GM19468 (cell line): Measurements from ENCODE around the gene ISCA2.

Experiments used
- ATAC-seq: cut with Tn5 transposase; IDR thresholded peaks from one replicate; pipeline ENCODE4 v1.9.1; 2021; ENCODE audit warnings: mild to moderate bottlenecking, moderate library complexity, moderate number of reproducible peaks; ENCODE audit not compliant: unreplicated experiment; ENCODE audit errors: extremely low read depth

Gene ISCA2

DNA sequence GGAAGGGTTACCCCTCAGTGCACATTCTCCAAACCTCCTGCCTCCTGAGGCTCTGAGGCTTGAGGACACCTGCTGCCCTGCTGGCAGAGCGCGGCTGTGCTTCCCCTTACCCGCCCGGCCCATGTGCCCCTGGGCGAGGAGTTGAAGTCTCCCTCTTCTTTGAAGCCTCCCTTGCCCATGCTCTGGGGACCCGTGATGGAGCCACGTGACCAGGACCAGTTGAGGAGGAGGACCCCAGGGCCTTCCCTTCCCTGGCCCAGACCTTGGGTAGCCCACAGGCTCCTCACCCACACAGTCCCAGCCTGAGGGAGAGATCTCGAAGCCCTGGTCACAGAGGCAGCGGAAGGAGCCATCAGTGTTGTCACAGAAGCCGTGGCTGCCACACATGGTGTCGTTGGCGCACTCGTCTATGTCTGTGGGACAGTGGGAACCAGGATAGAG, 12.9 kb downstream of the ISCA2 start:
- no peak for ATAC-seq

DNA sequence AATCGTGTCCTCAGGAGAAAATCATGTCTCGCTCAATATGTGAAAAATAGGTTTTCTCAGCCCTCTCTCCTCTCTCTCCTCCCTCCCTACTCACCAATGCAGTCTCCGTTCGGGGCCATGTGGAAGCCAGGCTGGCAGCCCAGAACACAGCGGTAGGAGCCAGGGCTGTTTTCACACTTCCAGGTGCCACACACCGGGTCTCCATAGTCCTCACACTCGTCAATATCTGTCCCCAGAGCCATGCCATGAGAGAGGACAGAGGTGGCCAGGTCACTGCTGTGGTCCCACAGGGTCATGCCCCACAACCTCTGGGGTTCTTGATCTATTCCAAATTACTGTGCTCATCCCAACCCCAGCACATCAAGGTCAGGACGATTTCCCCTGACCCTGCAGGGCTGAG, 13.5 kb downstream of the ISCA2 start:
- no peak for ATAC-seq

DNA sequence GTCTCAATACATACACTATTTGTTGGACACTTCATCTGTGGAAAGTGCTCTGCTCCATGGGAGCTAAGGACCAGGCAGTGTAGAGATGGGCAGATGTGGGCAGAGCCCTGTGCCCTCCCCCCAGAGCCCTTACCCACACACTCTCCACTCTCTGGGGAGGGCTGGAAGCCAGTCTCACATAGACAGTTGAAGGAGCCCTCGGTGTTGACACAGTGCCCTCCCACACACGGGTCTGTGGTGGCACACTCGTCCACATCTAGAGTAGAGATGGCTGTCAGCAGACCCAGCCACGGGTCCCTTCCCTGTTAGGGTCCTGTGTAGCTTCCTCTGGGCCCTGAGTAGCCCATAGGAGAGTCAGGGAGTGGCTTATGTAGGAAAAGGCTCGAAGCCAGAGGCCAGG, 14.3 kb downstream of the ISCA2 start:
- no peak for ATAC-seq

DNA sequence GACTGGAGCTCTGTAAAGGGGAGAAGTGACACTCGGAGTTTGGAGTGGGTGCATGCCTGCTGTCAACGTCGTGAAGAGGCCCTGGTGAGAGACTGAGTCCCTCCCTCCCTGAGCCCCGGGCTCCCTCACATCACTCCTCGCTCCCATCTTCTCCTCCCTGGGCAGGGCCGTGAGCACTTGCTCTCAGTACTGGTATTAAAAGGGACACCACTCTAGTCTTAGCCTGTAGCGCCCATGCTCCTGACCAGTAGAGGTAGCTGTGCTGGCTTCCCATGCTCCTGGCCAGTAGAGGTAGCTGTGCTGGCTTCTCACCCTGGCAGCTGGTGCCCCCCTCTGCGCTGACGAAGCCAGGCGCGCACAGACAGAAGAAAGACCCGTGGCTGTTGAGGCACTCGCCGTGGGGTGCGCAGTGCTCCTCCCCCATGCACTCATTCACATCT, 14.7 kb downstream of the ISCA2 start:
- ATAC-seq = no peak

DNA sequence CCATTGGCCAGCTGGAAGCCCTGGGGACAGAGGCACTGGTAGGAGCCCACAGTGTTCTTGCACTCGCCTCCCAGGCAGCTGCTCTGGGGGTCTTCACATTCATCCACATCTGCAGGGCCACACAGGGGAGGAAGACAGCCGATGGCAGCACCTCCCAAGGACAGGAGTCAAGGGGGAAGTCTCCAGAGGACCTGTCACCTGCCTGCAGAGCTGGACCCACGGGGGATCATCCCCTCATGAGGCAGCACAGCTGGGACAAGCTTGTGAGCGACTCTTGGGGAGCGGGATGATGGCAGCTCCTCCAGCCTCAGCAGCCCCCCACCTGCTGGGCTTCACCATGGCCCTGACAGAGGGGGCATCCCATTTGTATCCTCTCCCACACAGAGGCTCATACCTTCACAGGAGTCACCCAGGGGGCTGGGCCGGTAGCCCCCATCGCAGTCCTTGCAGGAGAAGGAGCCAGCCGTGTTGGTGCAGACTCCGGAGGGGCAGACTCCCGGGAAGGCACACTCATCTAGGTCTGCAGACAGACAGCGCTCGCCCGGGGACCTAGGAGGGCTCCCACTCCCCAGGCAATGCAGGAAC, 15.4 kb downstream of the ISCA2 start:
- ATAC-seq = no peak

DNA sequence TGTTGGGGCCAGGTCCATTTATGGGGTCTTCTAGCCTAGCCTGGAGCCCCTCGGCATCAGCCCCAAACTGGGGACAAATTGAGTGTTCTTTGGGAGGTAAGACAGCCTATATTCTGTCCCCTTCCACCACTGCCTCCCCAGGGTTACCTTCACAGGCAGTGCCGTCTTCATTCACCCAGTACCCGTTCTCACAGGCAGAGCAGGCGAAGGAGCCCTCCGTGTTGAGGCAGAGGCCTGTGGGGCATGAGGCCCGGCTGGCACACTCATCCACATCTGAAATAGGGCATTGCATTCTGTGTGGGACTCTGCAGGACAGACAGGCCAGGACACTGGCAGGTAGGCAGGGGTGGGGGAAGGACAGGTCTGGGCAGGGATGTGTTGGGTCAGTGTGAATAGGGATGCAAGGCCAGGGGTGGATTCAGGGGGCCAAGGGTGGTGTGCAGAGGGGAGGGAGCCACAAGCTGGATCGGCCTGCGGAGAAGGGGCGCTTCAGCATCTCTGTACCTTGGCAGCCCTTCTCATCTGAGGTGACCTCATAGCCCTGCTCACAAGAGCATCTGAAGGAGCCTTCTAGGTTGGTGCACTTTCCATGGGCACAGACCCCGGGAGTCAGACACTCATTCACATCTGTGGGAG, 16.1 kb downstream of the ISCA2 start:
- no peak for ATAC-seq

DNA sequence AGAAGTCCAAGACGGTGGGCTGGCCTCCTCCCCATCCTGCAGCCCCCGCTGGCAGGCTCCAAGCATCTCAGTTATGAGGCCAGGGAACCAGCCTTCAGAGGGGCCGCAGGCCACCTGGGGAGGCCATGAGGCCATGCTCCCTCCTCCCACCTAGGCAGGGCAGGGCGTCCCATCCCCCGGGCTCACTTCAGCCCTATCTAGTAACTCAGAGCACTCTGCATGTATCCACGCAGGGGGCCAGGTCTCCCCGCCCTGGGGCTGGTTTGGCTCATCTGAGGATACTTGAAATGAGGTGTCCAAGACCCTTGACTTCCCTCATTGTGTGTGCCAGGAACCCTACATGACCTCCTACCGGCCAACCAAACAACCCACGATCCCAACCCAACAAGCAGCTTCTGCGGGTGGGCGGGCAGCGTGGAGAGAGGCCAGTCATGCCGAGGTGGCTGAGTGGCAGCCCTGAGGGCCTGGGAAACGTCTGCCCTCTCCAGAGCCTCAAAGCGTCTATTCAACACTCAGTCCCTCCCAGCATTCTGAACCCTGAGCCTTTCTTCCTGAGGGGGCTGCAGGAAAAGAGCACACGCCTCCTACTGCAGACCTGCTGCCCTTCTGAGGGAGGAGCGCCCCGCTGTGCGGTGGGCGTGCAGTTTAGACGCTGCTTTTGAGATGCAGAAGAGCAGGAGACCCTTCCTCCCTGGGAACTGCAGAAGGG, 16.8 kb downstream of the ISCA2 start:
- no peak for ATAC-seq

DNA sequence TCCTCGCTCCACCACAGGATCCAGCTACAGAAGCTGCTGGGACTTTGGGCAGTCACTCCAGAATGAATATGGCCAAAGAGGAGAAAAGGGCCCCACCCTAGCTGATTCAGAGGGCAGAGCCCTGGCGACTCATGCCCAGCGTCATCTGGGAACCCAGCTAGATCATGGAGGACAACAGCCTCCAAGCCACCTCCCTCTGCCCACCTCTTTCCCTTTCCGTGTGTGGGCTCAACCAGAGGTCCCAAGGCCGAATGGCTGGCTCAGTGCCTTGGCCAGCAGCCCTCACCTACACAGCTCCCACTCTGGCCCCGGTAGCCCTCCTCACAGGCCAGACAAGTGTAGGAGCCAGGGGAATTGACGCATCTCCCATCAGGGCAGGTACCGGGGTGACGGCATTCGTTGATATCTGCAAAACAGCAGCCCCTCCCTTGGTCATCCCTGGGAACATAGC, 17.4 kb downstream of the ISCA2 start:
- no peak for ATAC-seq

DNA sequence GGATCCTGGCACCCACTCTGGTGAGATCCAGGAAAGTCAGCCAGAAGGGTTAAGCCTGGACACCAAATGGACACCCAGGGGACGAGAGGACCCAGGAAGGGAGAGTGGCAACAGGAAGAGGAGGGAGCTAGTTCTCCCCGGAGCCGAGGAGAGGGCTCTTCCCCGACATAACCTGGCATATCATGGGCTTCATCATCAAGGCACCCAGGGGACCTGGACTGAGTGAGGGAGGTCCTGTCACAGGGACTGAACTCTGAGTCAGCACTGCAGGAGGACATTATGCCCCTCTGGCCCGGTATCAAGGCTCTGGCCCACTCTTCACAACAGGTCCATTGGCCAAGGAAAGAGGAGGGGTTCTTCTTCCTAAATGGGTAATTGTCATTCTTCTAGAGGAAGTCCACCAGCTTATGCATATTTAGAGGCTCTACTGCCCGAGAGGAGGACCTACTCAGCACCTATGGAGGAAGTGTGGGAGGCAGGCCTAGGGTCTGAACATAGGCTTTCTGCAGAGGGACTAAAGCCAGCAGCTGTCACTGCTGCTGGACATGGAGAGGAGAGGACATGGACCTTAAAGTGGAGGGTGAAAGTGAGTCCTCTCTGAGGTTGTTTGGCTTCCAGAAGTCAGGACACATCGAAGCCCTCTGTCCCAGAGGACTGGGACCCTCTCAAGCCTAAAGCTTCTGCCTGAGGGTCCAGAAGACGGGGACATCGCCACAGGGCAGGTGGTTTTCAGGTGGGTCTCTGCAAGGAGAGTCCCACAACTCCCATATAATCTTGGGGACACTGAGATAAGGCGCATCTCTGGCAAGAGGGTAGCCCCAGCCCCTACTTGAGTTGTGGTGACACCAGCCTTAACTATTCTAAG, 18.6 kb downstream of the ISCA2 start:
- no peak for ATAC-seq

DNA sequence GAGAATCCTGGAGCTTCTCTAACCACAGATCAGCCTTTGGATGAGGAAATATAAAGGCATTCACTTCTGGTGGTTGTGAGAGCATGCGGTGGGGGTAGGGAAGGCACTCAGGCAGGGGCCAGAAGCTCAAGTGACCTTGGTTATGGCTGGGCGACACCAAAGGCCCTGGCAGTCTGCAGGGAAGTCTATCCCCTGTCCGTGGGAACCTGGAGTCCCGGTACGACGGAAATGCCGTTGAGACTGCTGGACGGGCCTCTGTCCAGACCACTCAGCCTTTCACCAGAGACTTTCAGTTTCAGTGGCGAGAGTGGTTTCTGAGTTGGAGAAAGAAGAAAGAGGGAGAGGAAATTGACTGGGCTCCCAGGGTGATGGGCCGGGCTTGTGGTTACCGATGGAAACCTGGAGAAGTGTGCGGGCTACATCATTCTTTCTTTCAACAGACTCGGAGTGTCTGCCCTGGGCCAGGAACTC, 20.9 kb downstream of the ISCA2 start:
- ATAC-seq = no peak

DNA sequence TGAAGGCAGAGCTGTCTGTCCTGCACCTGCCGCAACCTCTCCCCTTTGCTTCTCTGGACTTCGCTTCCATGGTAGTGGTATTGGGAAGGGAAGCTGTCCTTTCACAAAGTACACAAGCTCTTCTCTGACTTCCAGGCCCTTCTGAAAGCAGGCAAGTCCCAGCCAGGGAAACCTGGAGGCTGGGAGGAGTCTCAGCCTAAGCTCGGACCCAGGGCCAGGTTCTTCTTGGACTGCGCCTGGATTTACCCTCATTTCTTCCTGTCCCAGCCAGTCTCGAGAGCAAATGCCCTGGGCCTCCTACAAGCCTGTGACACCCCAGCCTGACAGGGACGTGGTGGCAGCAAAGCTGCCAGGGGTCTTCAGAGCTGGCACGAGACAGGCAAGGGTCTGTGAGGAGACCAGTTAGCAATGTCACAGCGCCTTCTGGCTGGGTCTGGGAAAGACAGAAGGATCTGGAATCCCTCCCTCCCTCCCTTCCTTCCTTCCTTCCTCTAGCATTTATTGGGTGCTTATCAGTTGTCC, 22.4 kb downstream of the ISCA2 start:
- ATAC-seq = no peak

DNA sequence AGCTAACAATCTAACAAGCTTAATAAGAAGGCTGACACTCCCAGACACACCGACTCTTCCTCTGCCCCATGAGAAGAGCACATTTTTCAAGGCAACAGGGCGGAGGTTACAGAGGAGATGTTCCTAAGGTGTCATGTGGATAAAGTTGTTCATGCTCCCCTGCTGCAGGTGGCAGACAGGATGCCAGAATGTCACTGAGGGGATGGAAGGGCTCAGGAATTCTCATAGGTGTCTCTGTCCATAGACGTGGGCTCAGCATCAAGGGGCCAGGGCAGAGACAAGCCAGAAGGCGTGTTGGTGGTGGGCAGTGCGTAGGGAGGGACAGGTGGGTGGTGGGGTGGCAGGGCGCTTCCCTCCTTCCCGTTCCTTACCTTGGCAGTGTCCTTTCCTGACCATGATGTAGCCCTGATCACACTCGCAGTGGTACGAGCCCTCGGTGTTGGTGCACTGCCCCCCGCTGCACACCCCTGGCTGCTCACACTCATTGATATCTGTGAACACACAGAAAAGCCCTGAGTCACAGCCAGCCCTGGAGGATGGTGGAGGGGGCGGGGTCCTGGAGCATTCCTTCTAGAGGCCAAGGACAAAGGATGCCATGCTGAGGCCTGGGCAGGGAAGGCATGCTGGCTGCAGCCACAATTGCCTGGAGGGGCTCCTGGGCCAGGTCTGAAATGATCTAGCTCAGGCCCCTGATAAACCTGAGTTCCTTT, 23.0 kb downstream of the ISCA2 start:
- no peak for ATAC-seq

DNA sequence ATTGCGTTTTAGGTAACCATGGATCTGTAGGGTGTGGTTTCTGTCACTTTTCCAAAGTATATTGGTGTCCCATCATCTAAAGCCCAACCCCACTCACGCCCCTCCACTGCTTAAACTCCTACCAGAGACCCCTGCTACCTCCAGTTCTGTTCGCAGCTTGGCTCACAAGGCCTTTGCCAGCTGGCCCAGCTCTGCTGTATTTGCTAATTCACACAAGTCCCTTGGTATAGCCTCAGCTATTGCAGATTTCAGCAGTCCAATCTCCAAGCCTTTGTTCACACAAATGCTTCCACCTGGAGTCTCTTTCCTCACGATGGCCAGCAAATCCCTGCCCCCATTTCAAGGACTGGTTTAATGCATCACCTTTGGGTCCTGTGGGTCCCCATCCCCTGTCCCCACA, 24.2 kb downstream of the ISCA2 start:
- ATAC-seq = no peak

DNA sequence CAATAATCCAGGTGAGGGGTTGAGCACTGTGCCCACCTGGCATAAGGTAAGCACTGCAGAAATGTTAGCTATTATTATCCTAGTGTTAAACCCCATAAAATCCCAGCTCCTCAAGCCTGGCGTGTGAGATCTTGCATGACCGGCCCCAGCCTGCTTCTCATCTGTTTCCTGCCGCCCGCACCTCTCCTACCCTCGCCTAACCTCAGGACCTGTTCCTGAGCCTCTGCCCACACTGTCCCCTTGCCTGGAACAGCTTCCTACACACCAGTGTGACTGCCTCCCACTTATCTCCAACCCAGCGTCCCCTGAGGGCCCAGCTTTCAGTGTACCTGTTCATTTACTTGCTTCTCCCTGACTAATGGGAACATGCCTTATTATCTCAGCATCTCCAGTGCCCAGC, 24.7 kb downstream of the ISCA2 start:
- ATAC-seq = no peak

DNA sequence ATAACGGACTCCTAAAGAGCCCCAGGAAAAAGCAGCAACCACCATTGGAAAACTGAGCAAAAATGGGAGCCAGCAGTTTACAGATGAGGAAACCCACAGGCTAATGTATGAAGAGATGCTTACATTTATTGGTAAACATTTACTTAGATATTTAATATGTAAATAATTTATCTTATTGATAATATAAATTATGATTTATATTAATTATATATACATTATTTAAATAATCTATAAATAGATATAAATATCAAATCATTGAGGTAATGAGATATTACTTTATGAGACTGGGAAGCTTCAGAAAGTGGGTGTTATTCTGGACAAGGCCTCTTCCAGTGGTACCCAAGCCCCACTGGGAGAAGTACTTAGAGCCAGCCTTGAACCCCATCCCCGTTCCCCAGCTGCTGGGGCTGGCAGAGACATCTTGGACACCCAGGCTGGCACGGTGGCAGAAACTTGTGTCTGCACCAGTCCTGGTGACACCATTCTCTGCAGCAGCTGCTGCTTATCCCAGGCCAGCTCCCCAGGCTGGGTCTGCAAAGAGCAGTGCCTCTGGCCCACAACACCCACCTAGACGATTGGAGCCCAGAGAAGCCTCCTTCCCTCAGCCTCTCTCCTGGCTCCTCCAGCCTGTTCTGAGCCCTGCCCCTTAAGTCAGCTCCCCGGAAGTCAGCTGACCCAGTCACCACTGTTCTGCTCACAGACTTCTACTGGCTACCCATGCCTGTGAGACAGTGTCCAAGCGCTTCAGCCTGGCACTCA, 25.9 kb downstream of the ISCA2 start:
- no peak for ATAC-seq

DNA sequence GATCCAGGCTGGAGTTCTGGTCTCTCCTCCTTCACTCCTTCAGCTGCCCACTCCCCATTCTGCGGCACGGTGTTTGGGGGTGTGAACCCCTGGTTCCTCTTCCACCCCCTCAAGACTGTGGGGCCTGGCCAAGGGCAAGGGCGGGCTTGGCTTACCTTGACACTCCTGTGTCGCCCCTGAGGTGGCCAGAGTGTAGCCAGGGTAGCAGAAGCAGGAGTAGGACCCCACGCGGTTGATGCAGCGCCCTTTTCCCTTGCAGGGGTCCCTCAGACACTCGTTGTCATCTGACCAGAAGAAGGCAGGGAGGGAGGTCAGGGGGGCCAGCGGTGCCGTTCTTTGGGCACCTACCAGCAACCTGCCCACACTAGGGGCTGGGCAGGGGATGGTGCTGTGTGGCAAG, 28.2 kb downstream of the ISCA2 start:
- no peak for ATAC-seq

DNA sequence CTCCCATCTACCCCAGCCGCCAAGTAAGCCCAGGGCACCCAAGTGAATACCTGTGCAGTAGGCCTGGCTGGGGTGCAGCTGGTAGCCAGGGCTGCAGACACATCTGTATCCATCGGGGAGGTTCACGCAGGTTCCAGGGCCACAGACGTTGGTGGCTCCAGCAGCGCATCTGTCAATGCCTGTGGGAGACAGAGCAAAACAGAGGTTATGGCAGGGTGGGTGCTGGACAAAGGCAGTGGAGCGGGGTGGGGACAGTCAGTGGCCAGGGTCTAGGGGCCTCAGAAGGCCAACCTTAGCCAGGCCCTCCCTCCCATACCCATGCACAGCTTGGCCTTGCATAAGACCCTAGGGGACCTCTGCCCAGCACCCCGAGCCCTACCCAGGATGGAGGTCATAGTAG, 29.2 kb downstream of the ISCA2 start:
- ATAC-seq = no peak

DNA sequence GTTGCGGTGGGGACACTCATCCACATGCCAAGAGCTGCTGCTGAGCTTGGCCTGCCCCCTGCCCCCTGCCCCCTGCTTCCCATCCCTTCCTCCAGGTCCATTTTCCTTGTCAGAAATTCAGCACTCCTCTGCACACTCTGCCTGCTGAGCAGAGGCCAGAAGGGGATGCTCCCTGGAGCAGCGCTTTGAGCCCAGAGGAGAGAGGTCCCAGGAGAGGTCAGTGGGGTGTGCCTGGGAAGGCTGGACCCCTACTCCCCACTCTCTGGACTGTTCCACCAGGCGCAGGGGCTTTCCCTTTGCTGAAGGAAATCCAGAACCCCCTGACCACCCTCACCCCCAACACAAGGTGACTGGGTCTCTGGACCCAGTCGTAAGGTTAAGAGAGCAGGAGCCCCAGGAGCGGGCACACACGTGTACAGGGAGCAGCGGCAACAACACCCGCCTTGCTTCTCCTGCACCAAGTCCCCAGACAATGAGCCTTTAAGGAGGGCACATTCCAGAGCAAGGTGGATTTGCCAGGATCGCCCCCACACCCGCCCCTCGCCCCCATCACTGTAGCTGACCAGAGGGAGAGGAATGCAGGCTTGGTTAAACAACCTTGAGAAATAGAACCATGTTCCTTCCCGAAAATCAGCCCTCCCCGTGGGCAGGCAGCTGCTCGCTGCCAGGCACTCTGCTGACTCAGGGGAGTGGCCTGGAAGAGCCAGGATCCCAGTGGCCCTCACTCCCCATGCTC, 30.7 kb downstream of the ISCA2 start:
- ATAC-seq = no peak

DNA sequence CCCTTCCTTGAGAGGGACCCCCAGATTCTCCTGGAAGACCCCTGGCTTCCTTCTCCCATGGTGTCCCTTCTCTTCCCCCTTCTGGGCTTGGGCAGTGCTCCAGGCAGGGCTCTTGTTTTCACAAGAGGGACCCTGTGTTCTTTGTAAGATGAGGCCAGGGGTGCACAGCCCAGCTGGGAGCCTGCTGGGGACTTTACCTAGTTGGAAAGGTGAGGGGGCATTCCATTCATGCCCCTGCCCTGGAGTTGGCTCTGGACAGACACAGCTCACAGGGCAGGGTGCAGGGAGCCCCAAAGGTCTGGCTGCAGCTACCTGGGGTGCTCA, 31.2 kb downstream of the ISCA2 start:
- ATAC-seq = no peak
